Measurements from ENCODE around the gene STAG3.

Gene STAG3

GRCh38 chr7:100152404-100152803, 25.3 kb upstream of the STAG3 start:
- Mint-ChIP-seq H3K4me3 (no peak overlapping the region), H3K27me3 (no peaks in the 10 kb centered on the region), H3K36me3 (ENCODE audit: low read depth) (peaks cover 75% of the 10 kb centered on the region), H3K9me3 (no peaks in the 10 kb centered on the region), H3K27ac (peak overlapping the region; percentile 74), H3K4me1 (ENCODE audit: low read depth) (peaks cover 64% of the 10 kb centered on the region)
- DNase-seq = no peak

- Mint-ChIP-seq H3K27me3 (no peaks in the 10 kb centered on the region), H3K36me3 (ENCODE audit: low read depth) (peaks cover 79% of the 10 kb centered on the region), H3K4me3 (no peak overlapping the region), H3K27ac (peak overlapping the region; percentile 80), H3K4me1 (ENCODE audit: low read depth) (peaks cover 63% of the 10 kb centered on the region), H3K9me3 (no peaks in the 10 kb centered on the region)
- DNase-seq = no peak
Measured at GRCh38 chr7:100152937-100153666, 24.6 kb upstream of the STAG3 start.

GRCh38 chr7:100153708-100154535, 23.8 kb upstream of the STAG3 start:
- Mint-ChIP-seq H3K9me3 (no peaks in the 10 kb centered on the region), H3K27me3 (no peaks in the 10 kb centered on the region), H3K4me1 (ENCODE audit: low read depth) (peaks cover 61% of the 10 kb centered on the region), H3K27ac (peak overlapping the region; percentile 80), H3K4me3 (no peak overlapping the region), H3K36me3 (ENCODE audit: low read depth) (peaks cover 80% of the 10 kb centered on the region)
- no peak for DNase-seq

GRCh38 chr7:100154651-100155491, 22.8 kb upstream of the STAG3 start:
- Mint-ChIP-seq H3K27ac (peak overlapping the region; percentile 81), H3K36me3 (ENCODE audit: low read depth) (peaks cover 74% of the 10 kb centered on the region), H3K4me1 (ENCODE audit: low read depth) (peaks cover 66% of the 10 kb centered on the region)

GRCh38 chr7:100155553-100156317, 22.0 kb upstream of the STAG3 start:
- DNase-seq = no peak
- H3K36me3 Mint-ChIP-seq (ENCODE audit: low read depth) = peaks cover 69% of the 10 kb centered on the region
- no peak overlapping the region for H3K4me3 Mint-ChIP-seq
- H3K4me1 Mint-ChIP-seq (ENCODE audit: low read depth) = peaks cover 59% of the 10 kb centered on the region
- no peaks in the 10 kb centered on the region for H3K9me3 Mint-ChIP-seq
- no peaks in the 10 kb centered on the region for H3K27me3 Mint-ChIP-seq
- H3K27ac Mint-ChIP-seq = peak overlapping the region; percentile 81

More at GRCh38 chr7:100154651-100155491, 22.8 kb upstream of the STAG3 start:
- H3K9me3 Mint-ChIP-seq = no peaks in the 10 kb centered on the region
- no peaks in the 10 kb centered on the region for H3K27me3 Mint-ChIP-seq
- DNase-seq = no peak
- H3K4me3 Mint-ChIP-seq = no peak overlapping the region

- Mint-ChIP-seq H3K27me3 (no peaks in the 10 kb centered on the region), H3K4me3 (peak overlapping the region; percentile 82), H3K27ac (peak overlapping the region; percentile 81), H3K9me3 (no peaks in the 10 kb centered on the region), H3K36me3 (ENCODE audit: low read depth) (peaks cover 66% of the 10 kb centered on the region), H3K4me1 (ENCODE audit: low read depth) (peaks cover 59% of the 10 kb centered on the region)
- DNase-seq = no peak
Measured at GRCh38 chr7:100156331-100157068, 21.2 kb upstream of the STAG3 start.

- Mint-ChIP-seq H3K4me3 (peak overlapping the region; percentile 82), H3K27me3 (no peaks in the 10 kb centered on the region), H3K4me1 (ENCODE audit: low read depth) (peaks cover 56% of the 10 kb centered on the region), H3K9me3 (no peaks in the 10 kb centered on the region), H3K36me3 (ENCODE audit: low read depth) (peaks cover 61% of the 10 kb centered on the region), H3K27ac (peak overlapping the region; percentile 81)
- no peak for DNase-seq
Measured at GRCh38 chr7:100157069-100157333, 20.7 kb upstream of the STAG3 start.

GRCh38 chr7:100157334-100158228, 20.1 kb upstream of the STAG3 start:
- no peaks in the 10 kb centered on the region for H3K9me3 Mint-ChIP-seq
- no peak for DNase-seq
- H3K4me1 Mint-ChIP-seq (ENCODE audit: low read depth) = peaks cover 52% of the 10 kb centered on the region
- H3K27ac Mint-ChIP-seq = peak overlapping the region; percentile 81
- peaks cover 56% of the 10 kb centered on the region for H3K36me3 Mint-ChIP-seq (ENCODE audit: low read depth)
- H3K27me3 Mint-ChIP-seq = no peaks in the 10 kb centered on the region
- peak overlapping the region; percentile 82 for H3K4me3 Mint-ChIP-seq

- peaks cover 57% of the 10 kb centered on the region for H3K4me1 Mint-ChIP-seq (ENCODE audit: low read depth)
- H3K36me3 Mint-ChIP-seq (ENCODE audit: low read depth) = peaks cover 47% of the 10 kb centered on the region
- H3K9me3 Mint-ChIP-seq = no peaks in the 10 kb centered on the region
Measured at GRCh38 chr7:100158229-100159098, 19.3 kb upstream of the STAG3 start, which contains the start of gene TRAPPC14. TSS of gene TRAPPC14 (minus strand) at chr7:100158723. CDS start at chr7:100158499, 224 bp downstream.

GRCh38 chr7:100159099-100159623, 18.6 kb upstream of the STAG3 start:
- H3K4me3 Mint-ChIP-seq = peak overlapping the region; percentile 82
- peak overlapping the region; percentile 90 for H3K27ac Mint-ChIP-seq
- H3K9me3 Mint-ChIP-seq = no peaks in the 10 kb centered on the region
- no peaks in the 10 kb centered on the region for H3K27me3 Mint-ChIP-seq
- no peak for DNase-seq
- peaks cover 40% of the 10 kb centered on the region for H3K36me3 Mint-ChIP-seq (ENCODE audit: low read depth)
- peaks cover 58% of the 10 kb centered on the region for H3K4me1 Mint-ChIP-seq (ENCODE audit: low read depth)

More at GRCh38 chr7:100158229-100159098, 19.3 kb upstream of the STAG3 start, which contains the start of gene TRAPPC14:
- Mint-ChIP-seq H3K27me3 (no peaks in the 10 kb centered on the region), H3K27ac (peak within 1 kb of the TSS; percentile 90), H3K4me3 (peak within 1 kb of the TSS; percentile 82)
- peak; percentile 96 for DNase-seq

- H3K4me3 Mint-ChIP-seq = peak overlapping the region; percentile 82
- H3K9me3 Mint-ChIP-seq = no peaks in the 10 kb centered on the region
- H3K27ac Mint-ChIP-seq = peak overlapping the region; percentile 31
- no peak for DNase-seq
- peaks cover 57% of the 10 kb centered on the region for H3K4me1 Mint-ChIP-seq (ENCODE audit: low read depth)
- no peaks in the 10 kb centered on the region for H3K27me3 Mint-ChIP-seq
- peaks cover 32% of the 10 kb centered on the region for H3K36me3 Mint-ChIP-seq (ENCODE audit: low read depth)
Measured at GRCh38 chr7:100160067-100160466, 17.7 kb upstream of the STAG3 start.

All from activated T-cell treated with anti-CD3 and anti-CD28 coated beads, Interleukin-2, amount 50 U/mL, for 24 hours (primary cell).